ENCODE data around the gene WIPF2.

Gene WIPF2

GRCh38 chr17:40244255-40244654, 25.2 kb downstream of the WIPF2 start:
- TF ChIP-seq, protein P1, sequence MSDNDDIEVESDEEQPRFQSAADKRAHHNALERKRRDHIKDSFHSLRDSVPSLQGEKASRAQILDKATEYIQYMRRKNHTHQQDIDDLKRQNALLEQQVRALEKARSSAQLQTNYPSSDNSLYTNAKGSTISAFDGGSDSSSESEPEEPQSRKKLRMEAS (IDR thresholded peaks at IDR 0.05; ENCODE audit: low read depth, low read length), result no peak
- TF ChIP-seq MYC (IDR thresholded peaks at IDR 0.05; ENCODE audit: low read depth, low read length) (no peak), POLR2A (IDR thresholded peaks at IDR 0.05; ENCODE audit: extremely low read depth, insufficient read length) (no peak), CTCF (IDR thresholded peaks at IDR 0.05; ENCODE audit: low read depth, low read length) (no peak)
- no peak for DNase-seq (ENCODE audit: low read depth)
- H3K4me3 ChIP-seq (ENCODE audit: low read depth, low read length), result no peak overlapping the region

DNA sequence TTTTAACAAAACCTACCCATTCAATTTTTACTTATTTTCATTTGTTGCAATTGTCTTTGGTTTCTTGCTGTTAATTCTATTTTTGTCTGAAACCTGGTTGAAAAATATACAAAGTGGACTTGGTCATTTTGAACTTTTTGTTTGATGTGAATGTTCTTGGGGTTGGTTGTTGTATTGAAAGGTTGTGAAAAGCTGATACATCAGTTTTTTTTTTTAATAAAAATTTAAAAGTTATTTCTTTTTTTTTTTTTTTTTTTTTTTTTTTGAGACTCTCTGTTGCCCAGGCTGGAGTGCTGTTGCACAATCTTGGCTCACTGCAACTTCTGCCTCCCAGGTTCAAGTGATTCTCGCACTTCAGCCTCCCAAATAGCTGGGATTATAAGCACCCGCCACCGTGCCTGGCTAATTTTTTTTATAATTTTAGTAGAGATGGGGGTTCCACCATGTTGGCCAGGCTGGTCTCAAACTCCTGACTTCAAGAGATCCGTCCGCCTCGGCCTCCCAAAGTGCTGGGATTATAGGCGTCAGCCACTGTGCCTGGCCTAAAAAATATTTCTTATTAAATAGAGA, 28.9 kb downstream of the WIPF2 start:
- H3K4me3 ChIP-seq (ENCODE audit: low read depth, low read length), result no peak overlapping the region

GRCh38 chr17:40248507-40248906, 29.4 kb downstream of the WIPF2 start:
- TF ChIP-seq, protein P1 (IDR thresholded peaks at IDR 0.05; ENCODE audit: low read depth, low read length), result no peak
- TF ChIP-seq POLR2A (IDR thresholded peaks at IDR 0.05; ENCODE audit: extremely low read depth, insufficient read length) (no peak), MYC (IDR thresholded peaks at IDR 0.05; ENCODE audit: low read depth, low read length) (no peak), CTCF (IDR thresholded peaks at IDR 0.05; ENCODE audit: low read depth, low read length) (no peak)
- no peak for DNase-seq (ENCODE audit: low read depth)
- H3K4me3 ChIP-seq (ENCODE audit: low read depth, low read length), result no peak overlapping the region

More for the DNA sequence above, 28.9 kb downstream of the WIPF2 start:
- no peak for TF ChIP-seq POLR2A (IDR thresholded peaks at IDR 0.05; ENCODE audit: extremely low read depth, insufficient read length)
- TF ChIP-seq CTCF (IDR thresholded peaks at IDR 0.05; ENCODE audit: low read depth, low read length), result no peak
- TF ChIP-seq, protein P1 (IDR thresholded peaks at IDR 0.05; ENCODE audit: low read depth, low read length), result no peak
- no peak for TF ChIP-seq MYC (IDR thresholded peaks at IDR 0.05; ENCODE audit: low read depth, low read length)
- peak; percentile 20 for DNase-seq (ENCODE audit: low read depth)

- no peak overlapping the region for H3K4me3 ChIP-seq (ENCODE audit: low read depth, low read length)
- TF ChIP-seq POLR2A (IDR thresholded peaks at IDR 0.05; ENCODE audit: extremely low read depth, insufficient read length) (no peak), MYC (IDR thresholded peaks at IDR 0.05; ENCODE audit: low read depth, low read length) (no peak), CTCF (IDR thresholded peaks at IDR 0.05; ENCODE audit: low read depth, low read length) (no peak)
- TF ChIP-seq, protein P1 (IDR thresholded peaks at IDR 0.05; ENCODE audit: low read depth, low read length), result no peak
- peak; percentile 42 for DNase-seq (ENCODE audit: low read depth)
Observed at GRCh38 chr17:40251576-40251975, 32.5 kb downstream of the WIPF2 start.

DNA sequence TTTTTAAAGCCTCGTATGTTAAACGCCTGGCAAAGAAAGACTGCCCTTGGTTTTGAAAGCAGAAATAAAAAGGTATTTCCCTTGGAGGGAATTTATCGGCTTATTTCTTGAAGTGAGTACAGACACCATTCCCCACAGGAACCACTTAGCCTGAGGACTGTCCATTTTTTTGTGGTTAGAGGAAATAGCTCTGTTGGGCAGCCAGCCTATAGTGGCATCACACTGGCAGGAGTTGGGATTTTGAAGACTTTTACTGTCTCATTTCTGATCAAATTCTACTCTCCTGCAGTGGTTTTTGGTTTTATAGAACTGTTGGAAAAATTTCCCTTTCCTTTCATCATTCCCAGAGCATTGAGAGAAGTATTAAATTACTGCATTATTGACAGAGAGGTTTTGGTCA, 34.5 kb downstream of the WIPF2 start:
- TF ChIP-seq MYC (IDR thresholded peaks at IDR 0.05; ENCODE audit: low read depth, low read length) (no peak), CTCF (IDR thresholded peaks at IDR 0.05; ENCODE audit: low read depth, low read length) (no peak), POLR2A (IDR thresholded peaks at IDR 0.05; ENCODE audit: extremely low read depth, insufficient read length) (no peak)
- TF ChIP-seq, protein P1 (IDR thresholded peaks at IDR 0.05; ENCODE audit: low read depth, low read length), result no peak

More for the DNA sequence above, 34.5 kb downstream of the WIPF2 start:
- no peak for DNase-seq (ENCODE audit: low read depth)
- no peak overlapping the region for H3K4me3 ChIP-seq (ENCODE audit: low read depth, low read length)

Measured in NB4 (cell line).